GM23248 (cell line): Measurements from ENCODE around the gene SLC13A3.

Source experiments
- EZH2 ChIP-seq: fragments of 200-600 bp; sonication (generic); IDR thresholded peaks from 2 replicates; pipeline ENCODE4 v1.6.1; 2018; ENCODE audit warnings: antibody characterized with exemption, mild to moderate bottlenecking; ENCODE audit not compliant: insufficient read depth, poor library complexity, severe bottlenecking
- EZH2phosphoT487 ChIP-seq: fragments of 200-600 bp; sonication (generic); IDR thresholded peaks from 2 replicates; pipeline ENCODE4 v1.6.1; 2018; ENCODE audit warnings: antibody characterized with exemption, moderate library complexity, mild to moderate bottlenecking, low read depth; ENCODE audit not compliant: insufficient read depth

DNA sequence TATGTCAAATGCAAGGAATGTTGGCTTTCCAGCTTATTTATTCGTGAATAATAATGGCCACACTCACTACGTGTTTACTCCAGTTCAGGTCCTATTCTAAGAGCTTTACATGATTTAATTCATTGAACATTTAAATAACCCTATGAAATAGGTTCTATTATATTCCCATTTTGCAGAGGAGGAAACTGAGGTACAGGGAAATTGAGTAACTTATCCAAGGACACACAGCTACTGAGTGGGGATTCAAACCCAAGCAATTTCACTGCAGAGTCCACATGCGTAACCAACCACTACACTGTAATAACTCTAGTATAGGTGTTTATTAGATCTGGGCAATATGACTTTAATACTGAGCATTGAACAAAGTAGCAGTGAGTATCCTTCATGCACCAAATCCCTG is 12.3 kb upstream of the SLC13A3 start:
- TF ChIP-seq EZH2phosphoT487 (no peak), EZH2 (no peak)
